SK-N-MC (cell line): Measurements from ENCODE around the gene PDP2.

ENCODE experiments used
- DNase-seq: peaks from one replicate; pipeline ENCODE4 v3.0.0-alpha.2; 2011; ENCODE audit warnings: low read depth, low spot score
- H3K27ac ChIP-seq: fragments of 200-600 bp; sonication (generic); 2 replicates; pipeline ENCODE4 v1.5.1; 2016; ENCODE audit warnings: mixed run types
- H3K36me3 ChIP-seq: fragments of 200-600 bp; sonication (generic); 2 replicates; pipeline ENCODE4 v1.6.1; 2017; ENCODE audit warnings: antibody characterized with exemption, low read length, mixed read lengths; ENCODE audit not compliant: insufficient read depth
- H3K4me3 ChIP-seq: fragments of 200-600 bp; sonication (generic); 2 replicates; pipeline ENCODE4 v1.5.1; 2016
- H3K9ac ChIP-seq: fragments of 200-600 bp; sonication (generic); 2 replicates; pipeline ENCODE4 v1.8.0; 2017; ENCODE audit warnings: mixed run types, mixed read lengths; ENCODE audit not compliant: insufficient read length
- H3K9me3 ChIP-seq: fragments of 200-600 bp; sonication (generic); 2 replicates; pipeline ENCODE4 v1.6.1; 2017; ENCODE audit warnings: low read depth, mild to moderate bottlenecking, antibody characterized with exemption, low read length, moderate library complexity, mixed read lengths
- EZH2 ChIP-seq: fragments of 200-600 bp; sonication (generic); IDR thresholded peaks from one replicate; pipeline ENCODE4 v1.6.1; 2017; ENCODE audit warnings: antibody characterized with exemption
- FOXP2 ChIP-seq: optimal IDR thresholded peaks from 2 replicates; pipeline ENCODE3; 2011; ENCODE audit warnings: mild to moderate bottlenecking, moderate library complexity; ENCODE audit not compliant: insufficient read depth; ENCODE audit errors: extremely low read length, control extremely low read depth
- POLR2AphosphoS5 ChIP-seq: IDR thresholded peaks from 2 replicates; pipeline ENCODE4 v1.6.1; 2012; ENCODE audit warnings: mild to moderate bottlenecking, low read depth, low read length, borderline replicate concordance

Gene PDP2

DNA sequence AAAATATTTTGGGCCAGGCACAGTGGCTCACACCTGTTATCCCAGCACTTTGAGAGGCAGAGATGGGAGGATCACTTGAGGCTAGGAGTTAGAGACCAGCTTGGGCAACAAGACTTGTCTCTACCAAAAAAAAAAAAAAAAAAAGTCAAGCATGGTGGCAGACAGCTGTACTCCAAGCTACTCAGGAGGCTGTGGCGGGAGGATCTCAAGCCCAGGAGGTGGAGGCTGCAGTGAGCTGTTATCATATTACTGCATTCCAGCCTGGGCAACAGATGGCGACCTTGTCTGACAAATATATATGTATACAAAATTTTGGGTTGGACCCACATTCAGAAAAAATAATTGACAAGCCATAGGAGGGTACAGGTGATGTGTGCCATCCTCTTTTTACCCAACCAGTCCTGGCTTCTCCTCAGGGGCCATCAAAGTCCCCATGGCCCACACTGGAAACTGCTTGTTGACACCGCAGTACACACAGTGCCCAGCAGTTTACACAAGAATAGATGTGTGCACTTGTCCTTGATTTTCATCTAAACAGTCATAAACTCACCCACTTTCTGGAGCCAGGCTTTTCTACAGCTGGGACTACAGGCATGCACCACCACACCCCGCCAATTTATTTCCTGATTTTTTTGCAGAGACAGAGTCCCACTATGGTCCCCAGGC lies 56.7 kb downstream of the PDP2 start:
- no peak for DNase-seq
- TF ChIP-seq FOXP2 = no peak
- no peak for TF ChIP-seq POLR2AphosphoS5
- no peak for TF ChIP-seq EZH2
- no peaks in the 10 kb centered on the region; the same call in 1 of the 2 replicates for H3K36me3 ChIP-seq
- H3K9ac ChIP-seq = no peak overlapping the region
- H3K4me3 ChIP-seq = no peak overlapping the region
- H3K9me3 ChIP-seq = no peaks in the 10 kb centered on the region
- H3K27ac ChIP-seq = no peak overlapping the region

GRCh38 chr16:66937725-66938337 lies 57.5 kb downstream of the PDP2 start:
- H3K27ac ChIP-seq = no peak overlapping the region
- H3K36me3 ChIP-seq = no peaks in the 10 kb centered on the region; the same call in 1 of the 2 replicates
- H3K9ac ChIP-seq = no peak overlapping the region
- no peak for DNase-seq
- no peak overlapping the region for H3K4me3 ChIP-seq
- TF ChIP-seq POLR2AphosphoS5 (no peak), EZH2 (no peak), FOXP2 (no peak)
- H3K9me3 ChIP-seq = no peaks in the 10 kb centered on the region

DNA sequence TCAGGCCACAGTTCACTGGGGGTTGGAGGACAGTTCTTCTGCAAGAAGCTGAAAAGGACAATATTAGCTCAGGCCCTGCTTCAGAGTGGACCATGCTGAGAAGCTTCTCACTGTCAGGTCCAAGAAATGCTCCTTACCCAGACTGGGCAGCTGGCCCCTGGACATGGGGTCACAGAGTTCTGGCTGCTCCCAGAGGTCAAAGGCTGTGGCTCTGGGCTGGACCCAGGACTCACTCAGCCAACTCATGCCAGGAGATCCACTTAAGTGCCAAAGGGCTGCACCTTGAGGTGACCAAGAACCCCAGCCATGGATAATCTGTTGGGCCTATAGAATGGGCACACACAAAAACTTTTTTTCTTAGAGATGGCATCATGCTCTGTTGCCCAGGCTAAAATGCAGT lies 59.1 kb downstream of the PDP2 start:
- H3K4me3 ChIP-seq = no peak overlapping the region
- no peak for DNase-seq
- no peak overlapping the region for H3K9ac ChIP-seq
- H3K9me3 ChIP-seq = no peaks in the 10 kb centered on the region
- H3K27ac ChIP-seq = no peak overlapping the region
- H3K36me3 ChIP-seq = no peaks in the 10 kb centered on the region; the same call in 1 of the 2 replicates
- TF ChIP-seq POLR2AphosphoS5 = no peak
- no peak for TF ChIP-seq FOXP2
- no peak for TF ChIP-seq EZH2

DNA sequence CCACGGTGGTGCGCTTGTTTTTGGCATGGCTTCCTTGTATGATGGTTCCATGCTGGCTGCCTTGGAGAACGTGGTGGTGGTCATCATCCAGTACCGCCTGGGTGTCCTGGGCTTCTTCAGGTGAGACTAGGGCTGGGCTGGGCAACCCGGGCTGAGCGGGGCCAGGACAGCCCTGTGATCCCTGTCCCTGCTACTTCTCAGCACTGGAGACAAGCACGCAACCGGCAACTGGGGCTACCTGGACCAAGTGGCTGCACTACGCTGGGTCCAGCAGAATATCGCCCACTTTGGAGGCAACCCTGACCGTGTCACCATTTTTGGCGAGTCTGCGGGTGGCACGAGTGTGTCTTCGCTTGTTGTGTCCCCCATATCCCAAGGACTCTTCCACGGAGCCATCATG lies 59.9 kb downstream of the PDP2 start:
- Histone ChIP-seq H3K36me3 (no peaks in the 10 kb centered on the region; the same call in 1 of the 2 replicates), H3K9ac (no peak overlapping the region), H3K4me3 (no peak overlapping the region), H3K9me3 (no peaks in the 10 kb centered on the region), H3K27ac (no peak overlapping the region)
- no peak for DNase-seq
- TF ChIP-seq POLR2AphosphoS5 (no peak), FOXP2 (no peak), EZH2 (no peak)
